Measurements from ENCODE around the gene GP2. TPM values are rescaled to one million over a fixed set of nuclear protein-coding genes. Genes with fewer than 3 reads are reported as not detected.

The GP2 gene
- total RNA-seq, 2 experiments from 2014 or later = not detected

- Histone ChIP-seq H3K27me3 (ENCODE audit: control insufficient read depth in 1 of 2, insufficient read depth in 2 of 2, low read length in 2 of 2) (no peaks in the 10 kb centered on the region), H3K27ac (ENCODE audit: low read depth in 1 of 2, low read length in 2 of 2) (no peak overlapping the region), H3K4me1 (ENCODE audit: insufficient read depth, low read length) (no peaks in the 10 kb centered on the region), H3K9me3 (ENCODE audit: control insufficient read depth in 1 of 2, insufficient read depth in 1 of 2, low read length in 2 of 2) (no peaks in the 10 kb centered on the region), H3K36me3 (ENCODE audit: insufficient read depth, low read length) (no peaks in the 10 kb centered on the region), H3K4me3 (ENCODE audit: low read length) (no peak overlapping the region)
- no peak for TF ChIP-seq CTCF (IDR thresholded peaks at IDR 0.05)
- ChIA-PET CTCF (no interaction called here), POLR2A (no interaction called here)
- H3K9me3 Mint-ChIP-seq = no peaks in the 10 kb centered on the region
- intact Hi-C loops (cut with DNase I, micrococcal nuclease) = no loop called here
- no peak overlapping the region for H3K27ac Mint-ChIP-seq
- ATAC-seq (ENCODE audit: poor library complexity) = no peak
- no peaks in the 10 kb centered on the region for H3K36me3 Mint-ChIP-seq (ENCODE audit: low read depth)
- H3K27me3 Mint-ChIP-seq = peaks cover 10% of the 10 kb centered on the region
- H3K4me1 Mint-ChIP-seq (ENCODE audit: low read depth) = no peaks in the 10 kb centered on the region
- no peak overlapping the region for H3K4me3 Mint-ChIP-seq
- DNase-seq = no peak
Observed at GRCh38 chr16:20334396-20334795, 7.1 kb upstream of the GP2 start.

- H3K9me3 Mint-ChIP-seq = peaks cover 2% of the 10 kb centered on the region
- Histone ChIP-seq H3K27me3 (ENCODE audit: control insufficient read depth in 1 of 2, insufficient read depth in 2 of 2, low read length in 2 of 2) (no peaks in the 10 kb centered on the region), H3K36me3 (ENCODE audit: insufficient read depth, low read length) (no peaks in the 10 kb centered on the region), H3K4me1 (ENCODE audit: insufficient read depth, low read length) (no peaks in the 10 kb centered on the region), H3K27ac (ENCODE audit: low read depth in 1 of 2, low read length in 2 of 2) (no peak overlapping the region), H3K9me3 (ENCODE audit: control insufficient read depth in 1 of 2, insufficient read depth in 1 of 2, low read length in 2 of 2) (no peaks in the 10 kb centered on the region), H3K4me3 (ENCODE audit: low read length) (no peak overlapping the region)
- ATAC-seq (ENCODE audit: poor library complexity) = no peak
- ChIA-PET CTCF (no interaction called here), POLR2A (no interaction called here)
- H3K4me1 Mint-ChIP-seq (ENCODE audit: low read depth) = no peaks in the 10 kb centered on the region
- no peak overlapping the region for H3K4me3 Mint-ChIP-seq
- H3K36me3 Mint-ChIP-seq (ENCODE audit: low read depth) = no peaks in the 10 kb centered on the region
- no peak overlapping the region for H3K27ac Mint-ChIP-seq
- no peak for DNase-seq
- peaks cover 9% of the 10 kb centered on the region for H3K27me3 Mint-ChIP-seq
- intact Hi-C loops (cut with DNase I, micrococcal nuclease) = no loop called here
- TF ChIP-seq CTCF (IDR thresholded peaks at IDR 0.05) = no peak
Observed at GRCh38 chr16:20333120-20333519, 5.8 kb upstream of the GP2 start.

- ChIA-PET POLR2A (no interaction called here), CTCF (no interaction called here)
- Histone ChIP-seq H3K27me3 (ENCODE audit: control insufficient read depth in 1 of 2, insufficient read depth in 2 of 2, low read length in 2 of 2) (no peaks in the 10 kb centered on the region), H3K9me3 (ENCODE audit: control insufficient read depth in 1 of 2, insufficient read depth in 1 of 2, low read length in 2 of 2) (no peaks in the 10 kb centered on the region), H3K4me3 (ENCODE audit: low read length) (no peak overlapping the region), H3K27ac (ENCODE audit: low read depth in 1 of 2, low read length in 2 of 2) (no peak overlapping the region), H3K36me3 (ENCODE audit: insufficient read depth, low read length) (no peaks in the 10 kb centered on the region), H3K4me1 (ENCODE audit: insufficient read depth, low read length) (no peaks in the 10 kb centered on the region)
- peaks cover 2% of the 10 kb centered on the region for H3K9me3 Mint-ChIP-seq
- no peak overlapping the region for H3K27ac Mint-ChIP-seq
- DNase-seq = no peak
- TF ChIP-seq CTCF (IDR thresholded peaks at IDR 0.05) = no peak
- no peaks in the 10 kb centered on the region for H3K36me3 Mint-ChIP-seq (ENCODE audit: low read depth)
- H3K4me3 Mint-ChIP-seq = no peak overlapping the region
- ATAC-seq (ENCODE audit: poor library complexity) = no peak
- intact Hi-C loops (cut with DNase I, micrococcal nuclease) = no loop called here
- H3K27me3 Mint-ChIP-seq = peaks cover 5% of the 10 kb centered on the region
- H3K4me1 Mint-ChIP-seq (ENCODE audit: low read depth) = no peaks in the 10 kb centered on the region
Observed at GRCh38 chr16:20332411-20332810, 5.1 kb upstream of the GP2 start.
